IMR-90 (cell line): ENCODE results near the gene LAMA4. TPM values are rescaled to one million over a fixed set of nuclear protein-coding genes. Genes with fewer than 3 reads are reported as not detected.

Experiments
- ATAC-seq: fragments of 200-7000 bp; cut with Tn5 transposase; 2 replicates; pipeline ENCODE4 v1.9.1; 2020; ENCODE audit warnings: low read depth, mild to moderate bottlenecking, moderate library complexity
- BruUV-seq: library from RNA; stranded (reverse); fragments of 400-500 nt; replicated peaks from 2 replicates; lab custom pipeline; 2021; lab: Mats Ljungman, UMichigan
- CTCF ChIA-PET: fragments of 300-600 bp; formaldehyde crosslinking; extraction: SDS; loops from one replicate; lab custom pipeline; 2021; ENCODE audit warnings: antibody characterized with exemption; lab: Yijun Ruan, JAX
- POLR2A ChIA-PET: fragments of 300-600 bp; sonication (Branson Sonifier 250); formaldehyde crosslinking; loops from one replicate; lab custom pipeline; 2022; ENCODE audit warnings: antibody characterized with exemption; ENCODE audit not compliant: unreplicated experiment; lab: Charles Lee
- DNase-seq: peaks from one replicate; pipeline ENCODE4 v3.0.0; 2013
- H2AFZ ChIP-seq: replicated peaks from 2 replicates; pipeline ENCODE3; 2013; ENCODE audit warnings: low read length, mild to moderate bottlenecking; ENCODE audit not compliant: poor library complexity
- H2AK5ac ChIP-seq: 2 replicates; pipeline ENCODE4 v1.6.1; 2013; ENCODE audit warnings: low read depth, low read length, inconsistent platforms
- H2AK9ac ChIP-seq: replicated peaks from 2 replicates; pipeline ENCODE3; 2013; ENCODE audit warnings: mild to moderate bottlenecking, low read depth, low read length, moderate library complexity; ENCODE audit not compliant: poor library complexity
- H2BK120ac ChIP-seq: 2 replicates; pipeline ENCODE4 v1.6.1; 2013; ENCODE audit warnings: low read depth, low read length, inconsistent platforms
- H2BK15ac ChIP-seq: 3 replicates; pipeline ENCODE4 v1.6.1; 2013; ENCODE audit warnings: low read depth, low read length, inconsistent platforms
- H2BK20ac ChIP-seq: 2 replicates; pipeline ENCODE4 v1.6.1; 2013; ENCODE audit warnings: low read depth, mild to moderate bottlenecking, inconsistent platforms, low read length, moderate library complexity
- H2BK5ac ChIP-seq: 2 replicates; pipeline ENCODE4 v1.6.1; 2013; ENCODE audit warnings: mild to moderate bottlenecking, low read depth, low read length, inconsistent platforms; ENCODE audit not compliant: poor library complexity, severe bottlenecking
- H3K14ac ChIP-seq: replicated peaks from 2 replicates; pipeline ENCODE4 v1.6.1; 2013; ENCODE audit warnings: low read depth, low read length, inconsistent platforms
- H3K18ac ChIP-seq: 2 replicates; pipeline ENCODE4 v1.6.1; 2013; ENCODE audit warnings: low read depth, low read length, control low read depth
- H3K23ac ChIP-seq: 2 replicates; pipeline ENCODE4 v1.6.1; 2013; ENCODE audit warnings: low read depth, low read length, inconsistent platforms
- H3K27ac ChIP-seq: 2 replicates; pipeline ENCODE4 v1.5.1; 2013; ENCODE audit warnings: mild to moderate bottlenecking, control low read depth, low read length; ENCODE audit not compliant: insufficient read depth
- H3K27me3 ChIP-seq: 2 replicates; pipeline ENCODE4 v1.6.1; 2013; ENCODE audit warnings: low read length; ENCODE audit not compliant: control insufficient read depth, insufficient read depth
- H3K36me3 ChIP-seq: 2 replicates; pipeline ENCODE4 v1.6.1; 2013; ENCODE audit warnings: low read length, mixed read lengths; ENCODE audit not compliant: control insufficient read depth, insufficient read depth
- H3K4ac ChIP-seq: 2 replicates; pipeline ENCODE4 v1.6.1; 2013; ENCODE audit warnings: low read depth, low read length, inconsistent platforms
- H3K4me1 ChIP-seq: 2 replicates; pipeline ENCODE4 v1.6.1; 2013; ENCODE audit warnings: low read length, mixed read lengths; ENCODE audit not compliant: control insufficient read depth, insufficient read depth
- H3K4me2 ChIP-seq: 2 replicates; pipeline ENCODE4 v1.6.1; 2013; ENCODE audit warnings: low read depth, mild to moderate bottlenecking, control low read depth, low read length, moderate library complexity
- H3K4me3 ChIP-seq: 2 replicates; pipeline ENCODE4 v1.5.1; 2013; ENCODE audit warnings: low read depth, mild to moderate bottlenecking, control low read depth, low read length, moderate library complexity; ENCODE audit not compliant: insufficient read depth
- H3K56ac ChIP-seq: 2 replicates; pipeline ENCODE4 v1.6.1; 2013; ENCODE audit warnings: low read length, inconsistent platforms; ENCODE audit not compliant: insufficient read depth; ENCODE audit errors: extremely low read depth
- H3K79me1 ChIP-seq, 2 experiments: 2 replicates each; pipeline ENCODE4 v1.6.1; 2013; ENCODE audit warnings: low read length in 2 of 2, inconsistent platforms in 1 of 2, low read depth in 1 of 2
- H3K9ac ChIP-seq: 2 replicates; pipeline ENCODE4 v1.6.1; 2013; ENCODE audit warnings: low read depth, low read length, control low read depth
- H3K9me1 ChIP-seq: 2 replicates; pipeline ENCODE4 v1.6.1; 2013; ENCODE audit warnings: low read length, inconsistent platforms; ENCODE audit not compliant: insufficient read depth
- H3K9me3 ChIP-seq: 2 replicates; pipeline ENCODE4 v1.6.1; 2013; ENCODE audit warnings: low read length; ENCODE audit not compliant: control insufficient read depth, insufficient read depth
- H4K20me1 ChIP-seq: 2 replicates; pipeline ENCODE4 v1.6.1; 2013; ENCODE audit warnings: low read length, inconsistent platforms; ENCODE audit not compliant: insufficient read depth
- H4K5ac ChIP-seq: 2 replicates; pipeline ENCODE4 v1.6.1; 2013; ENCODE audit warnings: mild to moderate bottlenecking, low read depth, low read length, control low read depth
- H4K8ac ChIP-seq, 2 experiments: 2 replicates each; pipeline ENCODE4 v1.6.1; 2013; ENCODE audit warnings: low read depth in 2 of 2, low read length in 2 of 2, control low read depth in 1 of 2, inconsistent platforms in 1 of 2
- H4K91ac ChIP-seq: 2 replicates; pipeline ENCODE4 v1.6.1; 2013; ENCODE audit warnings: low read depth, low read length, inconsistent platforms; ENCODE audit not compliant: insufficient read depth
- BHLHE40 ChIP-seq: fragments of 150-350 bp; IDR thresholded peaks from 2 replicates; pipeline ENCODE4 v1.6.1; 2016; ENCODE audit warnings: mild to moderate bottlenecking, low read depth, low read length
- CEBPB ChIP-seq: IDR thresholded peaks from 2 replicates; pipeline ENCODE4 v1.6.1; 2012; ENCODE audit warnings: low read depth, low read length, improper control_type of control experiment
- CHD1 ChIP-seq: IDR thresholded peaks from 2 replicates; pipeline ENCODE4 v1.6.1; 2012; ENCODE audit warnings: low read depth, low read length, improper control_type of control experiment
- POLR2A ChIP-seq: IDR thresholded peaks from 2 replicates; pipeline ENCODE4 v1.6.1; 2012; ENCODE audit warnings: mild to moderate bottlenecking, low read depth, low read length
- RCOR1 ChIP-seq: IDR thresholded peaks from 2 replicates; pipeline ENCODE4 v1.6.1; 2012; ENCODE audit warnings: mild to moderate bottlenecking, low read length, improper control_type of control experiment; ENCODE audit not compliant: insufficient replicate concordance
- RFX5 ChIP-seq: IDR thresholded peaks from 2 replicates; pipeline ENCODE4 v1.8.0; 2012; ENCODE audit warnings: low read depth, mild to moderate bottlenecking, low read length, moderate library complexity
- dilution Hi-C: fragments of 300-500 bp; cut with HindIII; formaldehyde crosslinking; loops from one replicate; pipeline ENCODE4 v1.14.3; 2018; ENCODE audit warnings: low sequenced_read_pairs; ENCODE audit not compliant: unreplicated experiment
- in situ Hi-C: fragments of 300-500 bp; cut with MboI; formaldehyde crosslinking; loops from 3 replicates; pipeline ENCODE4 v1.14.3; 2019; ENCODE audit warnings: low sequenced_read_pairs, inconsistent platforms, mixed read lengths
- intact Hi-C: fragments of 100-400 bp; cut with micrococcal nuclease; formaldehyde crosslinking; loops from 2 replicates; pipeline ENCODE4 v1.10.0; 2022
- polyA plus RNA-seq, 3 experiments: library from polyadenylated mRNA; depleted of rRNA; stranded (reverse); fragments of >200 nt; gene quantifications; 2 replicates each; pipeline ENCODE4 v1.2.3, GENCODE V29; 2012; ENCODE audit warnings: low replicate concordance in 1 of 3
- total RNA-seq: library from RNA; depleted of rRNA; stranded (reverse); fragments of >200 nt; gene quantifications from 2 replicates; pipeline ENCODE4 v1.2.3, GENCODE V29; 2012
- TF ChIP-seq, protein P1 (sequence below): conservative IDR thresholded peaks from 2 replicates; pipeline ENCODE4 v1.5.1; 2012; ENCODE audit warnings: mild to moderate bottlenecking, low read depth, low read length, improper control_type of control experiment

Gene LAMA4
- total and polyA plus RNA-seq, 2 of the 4 experiments (the other 2 are of a cell fraction): 33.9 to 35.8 TPM

GRCh38 chr6:112241820-112242429, 12.4 kb downstream of the LAMA4 start:
- Histone ChIP-seq H4K20me1 (no peaks in the 10 kb centered on the region), H3K79me1 (peaks cover 11 to 18% of the 10 kb centered on the region in 2 experiments), H4K5ac (no peak overlapping the region), H4K91ac (no peak overlapping the region), H2AFZ (no peak overlapping the region), H3K23ac (peak overlapping the region; percentile 71), H3K4ac (no peak overlapping the region; the same call in 1 of the 2 replicates), H3K4me1 (peaks cover 20% of the 10 kb centered on the region), H2BK15ac (0 out of 3 replicates have a peak overlapping the region, but pooled peaks have one; percentile 3), H4K8ac (peak overlapping the region in 1 of 2 experiments; percentile 54; a peak in 1 of 4 replicates), H2BK5ac (no peak overlapping the region), H3K9me3 (no peaks in the 10 kb centered on the region), H3K14ac (peak overlapping the region; percentile 78; the same call in 1 of the 2 replicates), H3K4me2 (no peak overlapping the region), H2BK20ac (peak overlapping the region; percentile 63; the same call in 1 of the 2 replicates), H2BK120ac (0 out of 2 replicates have a peak overlapping the region, but pooled peaks have one; percentile 28), H3K18ac (peak overlapping the region; percentile 38; the same call in 1 of the 2 replicates), H3K9me1 (peaks cover 17% of the 10 kb centered on the region), H3K56ac (no peak overlapping the region), H2AK5ac (0 out of 2 replicates have a peak overlapping the region, but pooled peaks have one; percentile 7), H2AK9ac (no peak overlapping the region), H3K36me3 (peaks cover 8% of the 10 kb centered on the region), H3K4me3 (no peak overlapping the region), H3K27me3 (no peaks in the 10 kb centered on the region), H3K27ac (no peak overlapping the region), H3K9ac (no peak overlapping the region)
- ChIA-PET POLR2A (interaction anchor here (0.6 kb wide), 1 partner anchor 14 kb away, joined by 3 read pairs; no protein-coding TSS in a partner anchor), CTCF (no interaction called here)
- DNase-seq (no peak), ATAC-seq (no peak)
- no TSS peak for BruUV-seq
- in situ Hi-C loops: no loop called here
- TF ChIP-seq CEBPB (no peak), RCOR1 (no peak), POLR2A (no peak), CHD1 (no peak), RFX5 (no peak), BHLHE40 (no peak)
- TF ChIP-seq, protein P1, sequence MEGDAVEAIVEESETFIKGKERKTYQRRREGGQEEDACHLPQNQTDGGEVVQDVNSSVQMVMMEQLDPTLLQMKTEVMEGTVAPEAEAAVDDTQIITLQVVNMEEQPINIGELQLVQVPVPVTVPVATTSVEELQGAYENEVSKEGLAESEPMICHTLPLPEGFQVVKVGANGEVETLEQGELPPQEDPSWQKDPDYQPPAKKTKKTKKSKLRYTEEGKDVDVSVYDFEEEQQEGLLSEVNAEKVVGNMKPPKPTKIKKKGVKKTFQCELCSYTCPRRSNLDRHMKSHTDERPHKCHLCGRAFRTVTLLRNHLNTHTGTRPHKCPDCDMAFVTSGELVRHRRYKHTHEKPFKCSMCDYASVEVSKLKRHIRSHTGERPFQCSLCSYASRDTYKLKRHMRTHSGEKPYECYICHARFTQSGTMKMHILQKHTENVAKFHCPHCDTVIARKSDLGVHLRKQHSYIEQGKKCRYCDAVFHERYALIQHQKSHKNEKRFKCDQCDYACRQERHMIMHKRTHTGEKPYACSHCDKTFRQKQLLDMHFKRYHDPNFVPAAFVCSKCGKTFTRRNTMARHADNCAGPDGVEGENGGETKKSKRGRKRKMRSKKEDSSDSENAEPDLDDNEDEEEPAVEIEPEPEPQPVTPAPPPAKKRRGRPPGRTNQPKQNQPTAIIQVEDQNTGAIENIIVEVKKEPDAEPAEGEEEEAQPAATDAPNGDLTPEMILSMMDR: no peak
- intact Hi-C loops: no loop called here
- dilution Hi-C loops: no loop called here
